NCI-H1105 (cell line): ENCODE measurements around the gene PSMB3.
A peak's percentile ranks its signal among the peaks of the same experiment; 100 is the strongest.
"Not testable (repeated sequence)": the region's sequence is repeated elsewhere in the genome, so short reads cannot be mapped to it uniquely, and the experiment has no call there.

ENCODE experiments used
- DNase-seq: peaks from one replicate; lab custom pipeline; 2025; lab: John Stamatoyannopoulos, UW

PSMB3 gene

DNA sequence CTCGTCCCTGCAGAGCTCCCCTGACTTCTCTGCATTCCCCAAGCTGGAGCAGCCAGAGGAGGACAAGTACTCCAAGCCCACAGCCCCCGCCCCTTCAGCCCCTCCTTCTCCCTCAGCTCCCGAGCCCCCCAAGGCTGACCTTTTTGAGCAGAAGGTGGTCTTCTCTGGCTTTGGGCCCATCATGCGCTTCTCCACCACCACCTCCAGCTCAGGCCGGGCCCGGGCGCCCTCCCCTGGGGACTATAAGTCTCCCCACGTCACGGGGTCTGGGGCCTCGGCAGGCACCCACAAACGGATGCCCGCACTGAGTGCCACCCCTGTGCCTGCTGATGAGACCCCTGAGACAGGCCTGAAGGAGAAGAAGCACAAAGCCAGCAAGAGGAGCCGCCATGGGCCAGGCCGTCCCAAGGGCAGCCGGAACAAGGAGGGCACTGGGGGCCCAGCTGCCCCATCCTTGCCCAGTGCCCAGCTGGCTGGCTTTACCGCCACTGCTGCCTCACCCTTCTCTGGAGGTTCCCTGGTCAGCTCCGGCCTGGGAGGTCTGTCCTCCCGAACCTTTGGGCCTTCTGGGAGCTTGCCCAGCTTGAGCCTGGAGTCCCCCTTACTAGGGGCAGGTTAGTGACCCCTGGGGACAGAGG lies 36.1 kb upstream of the PSMB3 start:
- DNase-seq, result no peak

DNA sequence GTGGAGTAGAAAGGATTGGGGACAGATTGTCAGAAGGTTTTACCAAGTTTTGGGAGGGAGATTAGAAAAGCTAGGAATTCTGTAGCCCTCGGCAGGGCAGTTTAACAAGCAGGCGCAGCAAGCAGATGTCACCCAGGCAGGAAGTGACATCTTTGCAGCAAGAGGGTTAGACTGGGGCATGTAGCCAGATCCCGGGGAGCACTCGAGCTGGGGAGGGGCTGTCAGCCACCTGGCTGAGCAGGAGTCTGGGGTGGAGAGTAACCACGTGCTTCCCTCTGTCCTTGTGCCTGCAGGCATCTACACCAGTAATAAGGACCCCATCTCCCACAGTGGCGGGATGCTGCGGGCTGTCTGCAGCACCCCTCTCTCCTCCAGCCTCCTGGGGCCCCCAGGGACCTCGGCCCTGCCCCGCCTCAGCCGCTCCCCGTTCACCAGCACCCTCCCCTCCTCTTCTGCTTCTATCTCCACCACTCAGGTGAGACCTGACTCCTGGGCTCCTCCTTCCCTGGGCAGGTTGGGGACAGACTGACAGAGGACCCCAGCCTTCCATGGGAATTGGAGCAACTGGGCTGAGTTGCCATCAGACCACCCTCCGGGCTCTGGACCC lies 35.3 kb upstream of the PSMB3 start:
- no peak for DNase-seq

DNA sequence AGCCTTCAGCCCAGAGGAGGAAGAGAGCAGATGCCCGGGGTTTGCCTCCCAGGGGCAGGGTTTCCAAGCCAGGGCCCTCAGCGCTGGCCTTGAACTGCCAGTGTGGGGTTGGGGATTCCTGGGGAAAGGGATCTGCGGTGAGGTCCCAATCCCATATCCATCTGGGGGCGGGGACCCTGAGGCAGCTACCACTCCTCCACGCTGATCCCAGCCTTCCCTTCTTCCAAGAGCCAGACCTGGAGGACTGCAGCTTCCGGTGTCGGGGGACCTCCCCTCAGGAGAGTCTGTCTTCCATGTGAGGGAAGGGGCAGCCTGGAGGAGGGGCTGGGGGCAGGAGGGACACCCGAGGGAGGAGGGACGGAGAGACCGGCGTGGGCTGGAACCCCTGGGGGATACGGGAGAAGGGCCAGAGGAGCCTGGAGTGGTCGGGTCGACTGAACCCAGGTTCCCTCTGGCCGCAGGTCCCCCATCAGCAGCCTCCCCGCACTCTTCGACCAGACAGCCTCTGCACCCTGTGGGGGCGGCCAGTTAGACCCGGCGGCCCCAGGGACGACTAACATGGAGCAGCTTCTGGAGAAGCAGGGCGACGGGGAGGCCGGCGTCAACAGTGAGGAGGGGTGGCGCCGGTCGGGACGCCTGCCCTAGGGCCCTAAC lies 33.1 kb upstream of the PSMB3 start:
- no peak for DNase-seq

DNA sequence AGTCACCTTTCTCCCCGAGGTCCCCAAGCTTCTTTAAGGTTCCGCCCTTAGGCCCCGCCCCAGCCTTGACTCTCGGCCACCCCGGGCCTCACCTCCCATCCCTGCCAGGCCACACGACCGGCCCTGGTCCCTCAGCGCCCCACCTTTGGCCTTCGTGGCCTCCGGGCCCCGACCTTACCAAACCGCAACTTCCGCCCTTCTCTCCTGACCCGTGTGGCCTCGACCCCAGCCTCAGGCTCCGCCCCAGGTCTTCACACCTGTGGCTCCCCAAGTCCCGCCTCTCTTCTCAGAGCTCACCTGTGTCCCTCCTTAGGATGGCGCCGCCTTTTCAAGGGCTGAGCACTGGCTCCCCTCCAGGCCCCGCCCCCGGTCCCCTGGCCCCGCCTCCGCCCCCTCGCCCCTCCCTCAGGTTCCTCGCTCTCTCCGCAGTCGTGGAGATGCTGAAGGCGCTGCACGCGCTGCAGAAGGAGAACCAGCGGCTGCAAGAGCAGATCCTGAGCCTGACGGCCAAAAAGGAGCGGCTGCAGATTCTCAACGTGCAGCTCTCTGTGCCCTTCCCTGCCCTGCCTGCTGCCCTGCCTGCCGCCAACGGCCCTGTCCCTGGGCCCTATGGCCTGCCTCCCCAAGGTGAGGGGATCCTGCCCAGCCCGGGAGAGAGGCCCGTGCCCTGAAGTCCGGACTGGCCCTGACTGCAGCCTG lies 32.4 kb upstream of the PSMB3 start:
- DNase-seq, result no peak

DNA sequence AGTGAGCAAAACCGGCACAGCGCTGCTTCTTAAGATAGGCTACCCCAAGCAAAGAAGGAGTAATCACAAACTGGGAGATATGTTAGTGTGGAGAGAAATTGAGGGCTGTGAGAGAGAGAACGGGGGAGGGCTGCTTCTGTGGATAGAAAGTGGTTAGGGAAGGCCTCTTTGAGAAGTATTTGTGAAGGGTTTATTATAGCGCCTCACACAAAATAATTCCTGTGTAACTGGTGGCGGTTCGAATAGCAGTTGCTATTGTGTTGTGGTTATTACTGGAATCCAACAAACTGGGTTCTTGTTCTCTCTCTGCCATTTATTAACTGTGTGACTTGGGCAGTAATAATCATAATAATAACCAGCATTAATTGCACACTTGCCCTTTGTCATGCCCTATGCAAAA lies 31.6 kb upstream of the PSMB3 start:
- no peak for DNase-seq

DNA sequence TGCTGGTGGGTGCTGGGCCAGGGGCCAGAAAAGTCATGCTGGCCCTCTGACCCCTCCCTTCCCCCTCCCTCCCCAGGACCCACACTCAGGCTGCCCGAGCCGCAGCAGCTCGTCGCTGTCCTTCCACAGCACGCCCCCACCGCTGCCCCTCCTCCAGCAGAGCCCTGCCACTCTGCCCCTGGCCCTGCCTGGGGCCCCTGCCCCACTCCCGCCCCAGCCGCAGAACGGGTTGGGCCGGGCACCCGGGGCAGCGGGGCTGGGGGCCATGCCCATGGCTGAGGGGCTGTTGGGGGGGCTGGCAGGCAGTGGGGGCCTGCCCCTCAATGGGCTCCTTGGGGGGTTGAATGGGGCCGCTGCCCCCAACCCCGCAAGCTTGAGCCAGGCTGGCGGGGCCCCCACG lies 30.7 kb upstream of the PSMB3 start:
- no peak for DNase-seq

DNA sequence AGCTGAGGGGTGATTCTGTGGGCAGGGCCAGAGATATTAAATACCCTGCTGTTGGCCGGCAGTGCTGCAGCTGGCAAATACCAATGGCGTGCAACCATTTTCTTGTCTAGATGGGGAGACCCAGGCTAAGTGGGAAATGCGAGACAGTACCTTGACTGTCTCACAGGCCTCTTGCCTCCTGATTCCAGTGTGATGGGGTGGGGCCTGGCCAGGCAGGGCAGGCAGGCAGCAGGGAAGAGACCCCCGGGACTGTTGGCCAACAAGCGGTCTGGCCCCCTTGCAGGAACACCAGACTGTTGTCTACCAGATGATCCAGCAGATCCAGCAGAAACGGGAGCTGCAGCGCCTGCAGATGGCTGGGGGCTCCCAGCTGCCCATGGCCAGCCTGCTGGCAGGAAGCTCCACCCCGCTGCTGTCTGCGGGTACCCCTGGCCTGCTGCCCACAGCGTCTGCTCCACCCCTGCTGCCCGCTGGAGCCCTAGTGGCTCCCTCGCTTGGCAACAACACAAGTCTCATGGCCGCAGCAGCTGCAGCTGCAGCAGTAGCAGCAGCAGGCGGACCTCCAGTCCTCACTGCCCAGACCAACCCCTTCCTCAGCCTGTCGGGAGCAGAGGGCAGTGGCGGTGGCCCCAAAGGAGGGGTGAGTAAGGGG lies 28.1 kb upstream of the PSMB3 start:
- DNase-seq, result peak; percentile 82

DNA sequence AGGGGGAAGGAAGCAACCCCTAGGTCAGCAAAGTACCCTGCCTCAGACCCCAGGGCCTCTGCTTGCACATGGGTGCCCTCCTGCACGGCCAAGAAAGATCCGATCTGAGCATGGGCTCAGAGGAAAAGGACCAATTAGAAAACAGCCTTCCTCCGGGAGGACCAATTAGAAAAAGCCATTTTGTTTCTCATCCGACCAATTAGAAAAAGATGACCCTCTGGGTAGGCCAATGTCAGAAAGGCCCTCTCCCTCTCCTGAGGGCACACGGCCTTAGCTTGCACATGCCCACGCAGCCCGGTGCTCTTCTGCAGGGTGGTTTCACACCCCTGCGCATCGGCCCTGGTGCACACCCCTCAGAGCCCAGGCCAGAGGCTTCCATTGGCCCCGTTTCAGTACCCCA lies 27.5 kb upstream of the PSMB3 start:
- no peak for DNase-seq

DNA sequence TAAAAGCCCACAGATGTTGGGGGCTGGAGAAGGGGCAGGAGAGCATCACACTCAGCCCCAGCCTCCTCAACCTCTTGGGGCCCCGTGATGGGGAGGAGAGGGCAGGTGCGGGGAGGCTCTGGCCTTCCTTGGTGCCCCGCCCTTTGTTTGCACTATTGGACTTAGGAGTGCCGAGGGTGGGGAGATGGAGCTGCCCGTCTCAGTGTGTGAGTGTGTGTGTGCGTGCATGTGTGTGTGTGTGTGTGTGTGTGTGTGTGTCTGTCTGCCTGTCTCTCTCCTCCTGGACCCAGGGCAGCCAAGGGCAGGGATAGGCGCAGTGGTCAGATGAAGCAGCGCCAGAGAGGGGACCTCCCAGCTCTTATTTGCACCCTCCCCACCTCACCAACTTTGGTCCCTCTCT lies 26.4 kb upstream of the PSMB3 start:
- not testable (repeated sequence) for DNase-seq

DNA sequence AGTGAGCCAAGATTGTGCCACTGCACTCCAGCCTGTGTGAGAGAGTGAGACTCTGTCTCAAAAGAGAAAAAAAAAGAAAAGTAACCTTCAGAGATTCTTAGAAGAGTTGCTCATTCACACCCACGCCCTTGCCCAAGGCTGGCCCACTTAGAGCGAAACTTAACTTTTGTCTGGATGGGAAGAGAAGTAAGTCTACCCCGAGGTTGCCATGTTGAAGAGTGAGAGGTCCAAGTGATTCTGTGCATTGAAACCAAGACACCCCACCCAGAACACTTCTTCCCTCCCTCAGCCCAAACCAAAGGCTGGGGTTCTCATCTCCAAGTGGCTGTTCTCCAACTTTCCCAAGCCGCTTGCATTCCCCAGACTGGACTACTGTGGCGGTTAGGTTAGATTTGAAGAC lies 24.8 kb upstream of the PSMB3 start:
- no peak for DNase-seq

DNA sequence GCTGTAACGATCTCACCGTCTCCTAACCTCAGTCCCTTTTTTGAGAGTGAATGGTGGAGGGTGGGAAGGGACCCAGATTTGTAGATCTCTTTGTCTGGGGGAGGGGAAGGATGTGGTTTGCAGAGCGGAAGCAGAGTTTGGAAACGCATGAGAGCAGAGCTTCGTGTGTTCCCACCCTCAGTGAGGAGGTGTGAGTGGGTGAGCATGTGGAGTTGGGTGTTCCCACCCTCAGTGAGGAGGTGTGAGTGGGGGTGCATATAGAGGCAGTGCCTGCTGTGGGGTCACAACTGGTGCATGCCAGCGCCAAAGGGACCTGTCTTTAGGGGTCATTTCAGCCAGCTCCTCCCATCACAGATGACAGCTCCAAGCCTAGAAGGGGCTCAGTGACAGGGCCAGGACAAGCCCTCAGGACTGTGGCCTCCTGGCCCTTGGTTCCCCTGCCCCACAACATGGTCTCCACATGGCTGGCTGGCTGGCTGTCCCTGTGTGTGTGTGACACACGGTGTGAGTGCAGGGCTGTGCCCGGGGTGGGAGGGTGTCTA lies 24.2 kb upstream of the PSMB3 start:
- DNase-seq, result no peak

DNA sequence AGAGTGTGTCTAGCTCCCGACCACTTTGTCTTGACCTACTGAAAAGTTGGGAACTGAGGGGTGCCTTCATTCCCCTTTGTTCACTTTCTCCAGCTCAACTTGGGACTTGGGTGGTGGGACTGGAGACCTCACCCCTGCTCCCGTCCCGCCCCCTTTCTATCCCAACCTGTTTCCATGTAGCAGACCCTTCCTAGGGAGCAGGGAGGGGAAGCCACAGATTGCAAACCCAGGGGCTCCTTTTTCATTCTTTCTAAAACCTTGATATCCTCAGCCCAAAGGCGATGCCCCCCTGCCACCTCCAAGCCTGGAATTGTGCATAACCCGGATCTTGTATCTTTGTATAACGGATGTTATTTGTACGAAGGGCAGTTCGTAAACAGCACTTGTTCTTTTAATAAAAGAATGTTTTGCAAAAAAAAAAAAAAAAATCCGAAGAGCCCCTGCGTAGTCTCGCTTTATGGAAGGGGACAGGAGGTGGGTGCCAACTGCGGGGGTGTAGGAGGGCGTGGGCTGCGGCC lies 23.1 kb upstream of the PSMB3 start:
- no peak for DNase-seq

DNA sequence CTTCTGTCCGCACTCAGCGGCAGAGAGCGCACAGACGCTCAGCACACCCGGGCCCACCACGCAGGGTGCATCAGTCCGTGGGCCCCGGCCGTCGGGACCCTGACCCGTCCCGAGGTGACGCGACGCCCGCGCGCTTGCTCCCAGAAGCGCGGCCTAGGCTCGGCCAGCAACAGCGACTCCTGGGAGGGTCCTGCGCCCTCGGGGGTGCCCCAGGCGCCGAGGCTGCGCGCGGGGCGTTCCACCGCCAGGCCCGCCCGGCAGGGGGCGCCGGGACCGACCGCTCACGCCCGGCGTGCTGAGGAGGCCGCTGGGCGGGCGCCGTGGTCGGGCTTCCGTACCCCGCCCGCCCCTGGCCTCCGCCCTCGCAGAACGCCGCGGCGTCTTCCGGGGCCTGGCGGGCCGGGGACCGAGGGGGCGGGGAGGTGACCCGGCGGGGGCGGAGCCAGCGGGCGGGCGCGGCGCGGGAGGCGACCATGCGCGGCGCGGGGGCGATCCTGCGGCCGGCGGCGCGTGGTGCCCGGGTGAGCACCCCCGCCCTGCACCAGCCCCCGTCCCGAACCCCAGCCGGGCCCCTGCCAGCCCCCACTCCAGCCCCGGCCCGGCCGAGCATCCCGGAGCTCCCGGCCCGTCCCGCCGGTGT lies 22.5 kb upstream of the PSMB3 start, which contains the start of gene CISD3:
Gene CISD3, plus strand, starts transcription at position 456 of the 640 bp plus-strand sequence. Its CDS starts 18 bp downstream, at position 474.
- peak; percentile 74 for DNase-seq

DNA sequence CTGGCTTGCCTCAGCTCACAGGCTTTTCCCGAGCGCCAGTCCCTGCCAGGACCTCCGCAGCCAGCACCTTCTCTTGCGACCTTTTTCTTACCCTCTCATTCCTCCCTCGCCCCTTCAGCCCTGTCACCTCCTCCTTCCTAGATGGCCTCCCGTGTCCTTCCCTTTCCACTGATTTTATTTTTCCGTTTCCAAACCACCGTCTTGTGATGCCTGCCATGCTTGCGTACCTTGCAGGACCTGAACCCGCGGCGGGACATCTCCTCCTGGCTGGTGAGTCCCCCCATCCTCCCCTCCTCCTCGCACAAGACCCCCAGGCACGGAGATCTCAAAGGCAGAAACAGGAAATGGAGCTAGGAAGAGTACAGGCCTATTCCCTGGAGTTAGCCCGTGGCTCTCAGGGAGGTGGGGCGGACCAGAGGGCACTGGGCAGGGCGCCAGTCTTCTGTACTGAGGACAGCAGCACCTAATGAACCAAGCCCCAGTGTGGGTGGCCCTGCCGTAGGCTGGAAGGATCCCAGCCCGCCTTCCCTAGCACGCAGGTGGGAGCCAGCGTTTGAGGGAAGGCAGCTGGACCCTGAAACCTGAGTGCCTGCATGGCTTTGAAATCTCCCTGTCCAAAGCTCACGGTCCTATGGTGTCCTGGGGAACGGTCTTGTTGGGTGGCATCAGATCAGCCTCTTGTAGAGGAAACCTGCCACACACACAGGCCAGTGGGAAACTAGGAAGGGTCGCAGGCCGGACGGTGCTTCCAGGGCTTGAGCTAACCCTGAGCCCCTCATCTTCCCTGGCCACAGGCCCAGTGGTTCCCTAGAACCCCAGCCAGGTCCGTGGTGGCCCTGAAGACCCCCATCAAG lies 21.8 kb upstream of the PSMB3 start:
- peak; percentile 71 for DNase-seq

DNA sequence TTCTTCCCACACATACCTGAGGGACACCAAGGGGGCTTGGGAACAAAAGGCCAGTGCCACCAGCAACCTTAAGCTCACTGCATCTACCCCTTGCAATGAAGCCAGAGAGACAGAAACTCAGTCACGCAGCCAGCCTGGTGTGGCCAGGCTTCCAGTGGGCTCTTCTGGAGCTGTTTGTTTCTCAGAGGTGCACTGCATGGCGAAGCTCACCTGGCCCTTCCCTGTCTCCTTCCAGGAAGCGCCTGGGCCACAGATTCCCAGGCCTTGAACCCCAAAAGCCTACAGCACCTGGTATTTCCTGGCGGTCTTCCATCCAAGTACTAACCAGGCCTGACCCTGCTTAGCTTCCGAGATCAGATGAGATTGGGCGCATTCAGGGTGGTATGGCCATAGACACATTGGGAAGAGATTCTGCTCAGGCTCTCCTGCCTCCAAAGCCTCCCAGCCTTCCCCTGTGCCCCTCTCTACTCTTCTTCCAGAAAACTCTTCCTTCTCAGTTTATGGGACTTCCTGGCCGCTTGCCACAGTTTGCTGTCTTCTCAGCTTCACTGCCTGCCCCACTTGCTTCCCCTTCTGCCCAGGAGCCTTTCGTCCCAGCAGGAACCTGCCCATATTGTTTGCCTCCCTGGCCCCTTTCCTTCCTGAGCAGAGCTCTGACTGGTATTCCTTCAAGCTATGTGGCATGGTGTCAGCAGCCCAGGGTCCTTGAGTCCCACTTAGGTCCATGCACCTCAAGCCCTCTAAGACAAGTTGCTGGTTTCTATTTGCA lies 20.8 kb upstream of the PSMB3 start:
- DNase-seq, result no peak

DNA sequence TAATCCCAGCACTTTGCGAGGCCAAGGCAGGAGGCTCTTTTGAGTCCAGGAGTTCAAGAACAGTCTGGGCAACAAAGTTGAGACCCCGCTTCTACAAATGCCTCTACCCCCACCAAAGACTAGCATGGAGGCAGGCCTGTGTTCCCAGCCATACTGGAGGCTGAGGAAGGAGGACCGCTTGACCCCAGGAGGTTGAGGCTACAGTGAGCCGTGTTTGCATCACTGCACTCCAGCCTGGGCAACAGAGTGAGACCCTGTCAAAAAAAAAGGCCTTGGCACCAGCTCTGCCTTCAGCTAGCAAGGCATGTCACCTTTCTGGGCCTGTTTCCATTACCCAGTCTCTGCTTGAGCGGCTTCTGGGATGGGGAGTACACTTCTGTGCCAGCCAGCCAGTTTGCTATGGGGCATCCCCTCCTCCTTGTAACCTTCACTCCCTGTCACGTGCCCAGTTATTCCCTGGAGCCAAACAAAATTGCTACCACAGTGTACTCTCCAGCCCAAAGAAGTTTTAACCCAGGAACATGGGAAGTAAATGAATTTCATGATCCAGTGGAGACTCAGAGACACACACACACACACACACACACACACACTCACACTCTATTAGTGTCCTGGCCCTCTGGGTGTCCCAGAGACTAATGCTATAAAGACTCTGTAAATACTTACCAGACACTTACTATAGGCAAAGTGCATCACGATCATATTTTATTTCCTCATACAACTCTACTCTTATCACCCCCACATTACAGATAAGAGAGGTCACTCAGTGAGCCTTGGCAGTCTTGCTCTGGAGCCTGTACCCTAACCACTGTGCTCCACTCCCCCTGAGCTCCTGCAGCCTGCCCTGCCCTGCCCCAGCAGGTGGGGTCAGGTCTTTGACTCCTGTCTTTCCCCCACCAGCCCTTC lies 19.9 kb upstream of the PSMB3 start:
- DNase-seq, result no peak

DNA sequence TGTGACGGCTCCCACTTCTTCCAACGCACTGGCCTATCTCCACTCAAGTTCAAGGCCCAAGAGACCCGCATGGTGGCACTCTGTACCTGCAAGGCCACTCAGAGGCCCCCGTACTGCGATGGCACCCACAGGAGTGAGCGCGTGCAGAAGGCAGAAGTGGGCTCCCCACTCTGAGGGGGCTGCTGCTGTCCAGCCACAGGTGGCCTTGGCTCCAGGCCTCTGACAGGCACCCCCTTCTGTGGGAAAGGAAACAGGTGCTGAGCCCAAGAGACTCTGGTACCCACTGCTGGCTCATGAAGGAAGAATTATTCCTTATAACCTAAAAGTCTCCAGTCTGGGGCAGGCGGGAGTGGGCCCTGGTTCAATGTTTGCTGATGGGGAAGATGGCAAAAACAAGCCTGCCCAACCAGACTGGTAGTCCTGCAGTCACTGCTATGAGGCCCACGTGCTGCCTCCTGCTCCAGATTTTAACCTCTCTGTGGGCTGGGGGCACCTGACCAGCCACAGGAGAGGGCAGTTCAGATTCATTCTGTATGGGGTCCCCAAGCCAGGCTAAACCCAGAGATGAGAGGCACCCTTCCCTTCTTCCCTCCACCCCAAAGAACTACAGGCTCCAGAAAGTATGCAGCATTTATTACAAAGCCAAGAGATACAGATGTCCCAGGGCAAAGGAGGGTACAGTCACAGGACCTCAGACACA lies 19.1 kb upstream of the PSMB3 start:
- no peak for DNase-seq
